Fibroblast of skin of right biceps (primary cell): Measurements from ENCODE around the gene PHACTR1.

Source experiments
- DNase-seq: peaks from one replicate; pipeline ENCODE4 v3.0.0-alpha.2; 2013

Gene PHACTR1

GRCh38 chr6:13038741-13039190, 322.2 kb downstream of the PHACTR1 start:
- no peak for DNase-seq

- peak; percentile 92 for DNase-seq
Measured at GRCh38 chr6:13044390-13044789, 327.8 kb downstream of the PHACTR1 start.

- peak; percentile 80 for DNase-seq
Measured at GRCh38 chr6:13044896-13045295, 328.3 kb downstream of the PHACTR1 start.

- no peak for DNase-seq
Measured at GRCh38 chr6:13045676-13046075, 329.1 kb downstream of the PHACTR1 start.

- DNase-seq: no peak
Measured at GRCh38 chr6:13046084-13046483, 329.5 kb downstream of the PHACTR1 start.

GRCh38 chr6:13048113-13048512, 331.5 kb downstream of the PHACTR1 start:
- DNase-seq: peak; percentile 15

- DNase-seq: no peak
Measured at GRCh38 chr6:13049666-13050254, 333.2 kb downstream of the PHACTR1 start.

GRCh38 chr6:13053006-13053461, 336.5 kb downstream of the PHACTR1 start:
- DNase-seq: no peak

GRCh38 chr6:13058051-13058450, 341.5 kb downstream of the PHACTR1 start:
- no peak for DNase-seq

- DNase-seq: no peak
Measured at GRCh38 chr6:13059026-13059425, 342.5 kb downstream of the PHACTR1 start.

- no peak for DNase-seq
Measured at GRCh38 chr6:13063300-13063918, 346.8 kb downstream of the PHACTR1 start.

GRCh38 chr6:13065581-13065980, 349.0 kb downstream of the PHACTR1 start:
- DNase-seq: peak; percentile 46

GRCh38 chr6:13066050-13066449, 349.5 kb downstream of the PHACTR1 start:
- DNase-seq: no peak

GRCh38 chr6:13066820-13067219, 350.3 kb downstream of the PHACTR1 start:
- DNase-seq: no peak

- DNase-seq: no peak
Measured at GRCh38 chr6:13068586-13069210, 352.1 kb downstream of the PHACTR1 start.

- no peak for DNase-seq
Measured at GRCh38 chr6:13071550-13072345, 355.2 kb downstream of the PHACTR1 start.

- DNase-seq: no peak
Measured at GRCh38 chr6:13072686-13073347, 356.2 kb downstream of the PHACTR1 start.

GRCh38 chr6:13074415-13075140, 358.0 kb downstream of the PHACTR1 start:
- DNase-seq: no peak

- no peak for DNase-seq
Measured at GRCh38 chr6:13075141-13075845, 358.7 kb downstream of the PHACTR1 start.

GRCh38 chr6:13076575-13076974, 360.0 kb downstream of the PHACTR1 start:
- DNase-seq: no peak

GRCh38 chr6:13077117-13077516, 360.6 kb downstream of the PHACTR1 start:
- DNase-seq: no peak
